Measurements from ENCODE around the gene VCP.

Gene VCP

DNA sequence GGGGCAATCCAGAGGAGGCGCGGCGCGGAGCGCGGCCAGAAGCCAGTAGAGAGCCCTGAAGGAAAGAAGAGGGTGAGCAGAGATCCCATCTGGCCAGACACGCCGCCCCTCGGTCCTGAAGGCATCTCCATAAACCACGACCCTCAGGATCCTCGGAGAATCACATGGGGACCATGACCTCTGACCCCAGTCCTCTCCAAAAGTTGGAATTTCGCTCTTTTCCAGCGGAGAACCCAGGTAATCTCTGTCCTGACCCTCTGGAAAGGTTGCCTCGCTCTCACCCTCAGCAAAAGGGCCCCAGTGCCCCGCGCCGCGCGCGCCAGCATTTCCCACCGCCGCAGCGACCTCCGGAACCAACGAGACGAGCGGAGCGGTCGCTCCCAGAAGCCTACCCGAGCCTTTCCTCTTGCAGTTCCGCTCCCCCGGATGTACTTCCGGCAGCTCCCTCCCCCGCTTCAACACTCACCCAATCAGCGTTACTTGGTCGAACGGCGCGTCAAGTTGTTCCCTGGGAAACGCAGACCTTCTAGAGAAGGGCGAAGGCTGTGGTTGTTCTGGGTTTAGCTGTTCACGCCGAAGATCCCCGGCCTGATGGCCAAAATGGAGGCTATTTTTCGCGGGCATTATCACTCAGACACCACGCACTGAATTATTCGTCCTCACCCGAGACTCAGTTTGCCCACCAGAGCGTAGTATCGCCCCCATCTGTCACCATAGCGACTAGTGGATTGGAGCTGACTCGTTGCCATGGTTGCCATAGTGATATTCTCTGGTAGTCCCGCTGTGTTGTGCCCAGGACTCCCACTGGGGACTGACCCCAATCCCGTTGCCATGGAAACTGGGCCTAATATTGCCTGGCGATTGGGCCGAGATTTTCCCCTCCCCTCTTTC, 30.6 kb upstream of the VCP start, which contains the start of gene STOML2:
Gene STOML2, minus strand, starts transcription at position 363 of the 891 bp plus-strand sequence. Its CDS starts 37 bp downstream, at position 326.
- Histone ChIP-seq H3K36me3 (ENCODE audit: insufficient read depth, low read length) (peaks cover 7% of the 10 kb centered on the region; the same call in 1 of the 2 replicates), H3K27ac (ENCODE audit: low read depth, low read length) (peak within 1 kb of the TSS; percentile 98), H3K27me3 (ENCODE audit: insufficient read depth, low read length) (no peaks in the 10 kb centered on the region), H3K4me1 (ENCODE audit: control insufficient read depth, insufficient read depth, low read length, unreplicated experiment) (peaks cover 14% of the 10 kb centered on the region), H3K4me3 (ENCODE audit: low read depth, low read length) (peak within 1 kb of the TSS; percentile 84), H3K79me2 (ENCODE audit: control insufficient read depth, insufficient read depth, low read length, unreplicated experiment) (peaks cover 17% of the 10 kb centered on the region), H2AFZ (ENCODE audit: low read length, unreplicated experiment) (peak within 1 kb of the TSS; percentile 54)

GRCh38 chr9:35102465-35102768, 30.0 kb upstream of the VCP start:
- Histone ChIP-seq H3K27ac (ENCODE audit: low read depth, low read length) (peak overlapping the region; percentile 98), H3K79me2 (ENCODE audit: control insufficient read depth, insufficient read depth, low read length, unreplicated experiment) (peaks cover 17% of the 10 kb centered on the region), H3K36me3 (ENCODE audit: insufficient read depth, low read length) (peaks cover 7% of the 10 kb centered on the region; the same call in 1 of the 2 replicates), H3K4me1 (ENCODE audit: control insufficient read depth, insufficient read depth, low read length, unreplicated experiment) (peaks cover 14% of the 10 kb centered on the region), H2AFZ (ENCODE audit: low read length, unreplicated experiment) (no peak overlapping the region), H3K4me3 (ENCODE audit: low read depth, low read length) (peak overlapping the region; percentile 84), H3K27me3 (ENCODE audit: insufficient read depth, low read length) (no peaks in the 10 kb centered on the region)

- Histone ChIP-seq H2AFZ (ENCODE audit: low read length, unreplicated experiment) (no peak overlapping the region), H3K27ac (ENCODE audit: low read depth, low read length) (no peak overlapping the region), H3K36me3 (ENCODE audit: insufficient read depth, low read length) (peaks cover 4% of the 10 kb centered on the region; the same call in 1 of the 2 replicates), H3K4me1 (ENCODE audit: control insufficient read depth, insufficient read depth, low read length, unreplicated experiment) (peaks cover 13% of the 10 kb centered on the region), H3K79me2 (ENCODE audit: control insufficient read depth, insufficient read depth, low read length, unreplicated experiment) (peaks cover 14% of the 10 kb centered on the region), H3K27me3 (ENCODE audit: insufficient read depth, low read length) (no peaks in the 10 kb centered on the region), H3K4me3 (ENCODE audit: low read depth, low read length) (no peak overlapping the region)
Observed at GRCh38 chr9:35097573-35097972, 25.1 kb upstream of the VCP start.

DNA sequence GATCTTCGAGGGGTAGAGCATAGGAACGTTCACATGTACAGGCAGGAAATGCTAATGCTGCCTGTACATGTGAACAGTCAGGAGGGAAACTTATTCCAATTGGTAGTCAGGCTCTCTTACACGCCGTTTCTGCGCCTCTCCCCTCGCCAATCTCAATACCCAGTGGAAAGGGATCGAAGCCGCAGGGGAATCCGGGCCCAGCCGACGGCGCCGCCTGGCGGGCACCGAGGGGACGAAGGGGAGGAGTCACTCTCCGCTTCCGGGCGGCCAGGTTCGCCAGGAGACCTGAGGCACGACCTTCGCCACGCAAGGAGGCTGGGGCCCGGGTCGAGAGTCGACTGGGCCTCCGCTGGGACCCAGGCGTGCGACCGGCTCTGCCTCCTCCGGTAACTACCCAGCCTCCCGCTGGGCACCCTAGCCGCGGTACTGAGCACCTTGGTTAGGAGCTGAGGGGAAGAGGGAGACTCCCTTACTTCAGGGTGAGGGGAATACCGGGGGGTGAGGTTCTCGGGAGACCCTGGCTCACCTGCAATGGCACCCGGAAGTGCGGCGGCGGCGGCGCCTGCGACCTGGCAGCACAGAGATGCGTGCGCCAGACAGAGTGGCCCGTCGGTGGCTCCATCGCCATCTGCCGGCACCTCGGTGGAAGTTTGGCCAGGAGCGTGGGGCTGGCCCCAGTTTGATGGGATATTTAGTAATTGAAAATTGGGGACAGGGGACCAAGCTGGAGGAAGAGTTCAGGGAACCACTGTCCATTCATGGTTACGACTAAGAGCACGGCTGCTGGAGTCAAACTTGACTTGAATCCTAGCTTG, 23.8 kb upstream of the VCP start, which contains the start of gene PIGO:
Gene PIGO, minus strand, starts transcription at position 557 of the 815 bp plus-strand sequence. CDS start 1,026 bp downstream, outside the sequence.
- H3K4me1 ChIP-seq (ENCODE audit: control insufficient read depth, insufficient read depth, low read length, unreplicated experiment), result peaks cover 5% of the 10 kb centered on the region
- H2AFZ ChIP-seq (ENCODE audit: low read length, unreplicated experiment), result peak within 1 kb of the TSS; percentile 82
- peaks cover under 1% of the 10 kb centered on the region for H3K79me2 ChIP-seq (ENCODE audit: control insufficient read depth, insufficient read depth, low read length, unreplicated experiment)
- peak within 1 kb of the TSS; percentile 83 for H3K4me3 ChIP-seq (ENCODE audit: low read depth, low read length)
- peak within 1 kb of the TSS; percentile 84 for H3K27ac ChIP-seq (ENCODE audit: low read depth, low read length)
- H3K27me3 ChIP-seq (ENCODE audit: insufficient read depth, low read length), result no peaks in the 10 kb centered on the region
- peaks cover 4% of the 10 kb centered on the region; the same call in 1 of the 2 replicates for H3K36me3 ChIP-seq (ENCODE audit: insufficient read depth, low read length)

DNA sequence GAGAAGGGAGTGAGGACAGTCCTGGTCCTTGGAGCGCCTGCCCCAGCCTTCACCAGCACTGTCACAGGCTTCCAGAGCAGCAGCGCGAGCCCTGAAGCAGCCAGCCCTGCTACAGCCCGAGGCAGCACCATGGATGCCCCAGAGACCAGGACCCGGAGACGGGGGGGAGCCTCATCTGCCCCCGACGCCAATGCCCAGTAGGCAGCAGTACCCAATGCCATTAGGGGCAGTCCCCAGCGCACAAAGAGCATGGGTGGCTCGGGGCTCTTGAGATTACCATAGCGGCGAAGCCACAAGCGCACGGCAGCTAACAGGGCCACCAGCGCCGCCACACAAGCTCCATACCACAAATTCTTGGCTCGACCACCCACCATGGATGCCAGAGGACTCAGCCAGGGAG, 19.1 kb upstream of the VCP start:
- H3K27ac ChIP-seq (ENCODE audit: low read depth, low read length), result no peak overlapping the region
- H3K27me3 ChIP-seq (ENCODE audit: insufficient read depth, low read length), result no peaks in the 10 kb centered on the region
- no peak overlapping the region for H3K4me3 ChIP-seq (ENCODE audit: low read depth, low read length)
- no peak overlapping the region for H2AFZ ChIP-seq (ENCODE audit: low read length, unreplicated experiment)
- H3K79me2 ChIP-seq (ENCODE audit: control insufficient read depth, insufficient read depth, low read length, unreplicated experiment), result no peaks in the 10 kb centered on the region
- peaks cover 5% of the 10 kb centered on the region for H3K4me1 ChIP-seq (ENCODE audit: control insufficient read depth, insufficient read depth, low read length, unreplicated experiment)
- peaks cover 15% of the 10 kb centered on the region for H3K36me3 ChIP-seq (ENCODE audit: insufficient read depth, low read length)

DNA sequence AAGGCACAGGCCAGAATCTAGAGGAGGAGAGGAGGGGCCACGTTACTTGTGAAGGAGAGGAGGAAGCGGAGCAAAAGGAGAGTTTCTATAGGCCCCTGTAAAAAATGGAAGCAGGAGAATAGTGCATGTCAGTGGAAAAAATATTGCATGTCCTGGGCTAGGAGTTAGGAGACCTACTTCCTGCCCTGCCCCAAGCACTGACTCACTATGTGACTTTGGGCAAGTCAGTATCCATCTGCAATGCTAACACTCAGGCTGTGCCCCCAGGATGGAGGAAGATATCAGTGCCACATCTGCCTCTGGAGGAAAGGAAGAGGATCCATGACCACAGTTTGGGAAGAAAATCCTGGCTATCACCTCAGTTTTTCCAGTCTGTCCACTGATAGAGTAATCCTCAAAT, 17.0 kb upstream of the VCP start:
- H3K4me3 ChIP-seq (ENCODE audit: low read depth, low read length), result no peak overlapping the region
- H3K27me3 ChIP-seq (ENCODE audit: insufficient read depth, low read length), result no peaks in the 10 kb centered on the region
- no peaks in the 10 kb centered on the region for H3K4me1 ChIP-seq (ENCODE audit: control insufficient read depth, insufficient read depth, low read length, unreplicated experiment)
- no peaks in the 10 kb centered on the region for H3K79me2 ChIP-seq (ENCODE audit: control insufficient read depth, insufficient read depth, low read length, unreplicated experiment)
- H2AFZ ChIP-seq (ENCODE audit: low read length, unreplicated experiment), result no peak overlapping the region
- peaks cover 15% of the 10 kb centered on the region for H3K36me3 ChIP-seq (ENCODE audit: insufficient read depth, low read length)
- no peak overlapping the region for H3K27ac ChIP-seq (ENCODE audit: low read depth, low read length)

DNA sequence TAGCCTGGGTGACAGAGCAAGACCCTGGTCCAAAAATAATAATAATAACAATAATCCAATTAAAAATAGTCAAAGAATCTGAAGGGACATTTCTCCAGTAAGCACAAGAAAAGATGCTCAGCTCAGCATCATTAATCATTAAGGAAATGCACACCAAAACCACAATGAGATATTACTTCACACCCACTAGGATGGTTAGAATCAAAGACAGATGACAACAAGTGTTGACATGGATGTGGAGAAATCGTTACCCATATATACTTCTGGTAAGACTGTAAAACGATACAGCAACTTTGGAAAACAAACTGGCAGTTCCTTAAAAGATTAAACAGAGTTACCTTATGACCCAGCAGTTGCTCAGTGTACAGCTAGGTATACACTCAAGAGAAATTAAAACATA, 12.7 kb upstream of the VCP start:
- H3K27ac ChIP-seq (ENCODE audit: low read depth, low read length), result no peak overlapping the region
- no peaks in the 10 kb centered on the region for H3K27me3 ChIP-seq (ENCODE audit: insufficient read depth, low read length)
- H3K4me3 ChIP-seq (ENCODE audit: low read depth, low read length), result no peak overlapping the region
- no peaks in the 10 kb centered on the region for H3K79me2 ChIP-seq (ENCODE audit: control insufficient read depth, insufficient read depth, low read length, unreplicated experiment)
- no peaks in the 10 kb centered on the region for H3K4me1 ChIP-seq (ENCODE audit: control insufficient read depth, insufficient read depth, low read length, unreplicated experiment)
- H2AFZ ChIP-seq (ENCODE audit: low read length, unreplicated experiment), result no peak overlapping the region
- 0 out of 2 replicates have a peak, but pooled peaks cover 3% of the 10 kb centered on the region for H3K36me3 ChIP-seq (ENCODE audit: insufficient read depth, low read length)

DNA sequence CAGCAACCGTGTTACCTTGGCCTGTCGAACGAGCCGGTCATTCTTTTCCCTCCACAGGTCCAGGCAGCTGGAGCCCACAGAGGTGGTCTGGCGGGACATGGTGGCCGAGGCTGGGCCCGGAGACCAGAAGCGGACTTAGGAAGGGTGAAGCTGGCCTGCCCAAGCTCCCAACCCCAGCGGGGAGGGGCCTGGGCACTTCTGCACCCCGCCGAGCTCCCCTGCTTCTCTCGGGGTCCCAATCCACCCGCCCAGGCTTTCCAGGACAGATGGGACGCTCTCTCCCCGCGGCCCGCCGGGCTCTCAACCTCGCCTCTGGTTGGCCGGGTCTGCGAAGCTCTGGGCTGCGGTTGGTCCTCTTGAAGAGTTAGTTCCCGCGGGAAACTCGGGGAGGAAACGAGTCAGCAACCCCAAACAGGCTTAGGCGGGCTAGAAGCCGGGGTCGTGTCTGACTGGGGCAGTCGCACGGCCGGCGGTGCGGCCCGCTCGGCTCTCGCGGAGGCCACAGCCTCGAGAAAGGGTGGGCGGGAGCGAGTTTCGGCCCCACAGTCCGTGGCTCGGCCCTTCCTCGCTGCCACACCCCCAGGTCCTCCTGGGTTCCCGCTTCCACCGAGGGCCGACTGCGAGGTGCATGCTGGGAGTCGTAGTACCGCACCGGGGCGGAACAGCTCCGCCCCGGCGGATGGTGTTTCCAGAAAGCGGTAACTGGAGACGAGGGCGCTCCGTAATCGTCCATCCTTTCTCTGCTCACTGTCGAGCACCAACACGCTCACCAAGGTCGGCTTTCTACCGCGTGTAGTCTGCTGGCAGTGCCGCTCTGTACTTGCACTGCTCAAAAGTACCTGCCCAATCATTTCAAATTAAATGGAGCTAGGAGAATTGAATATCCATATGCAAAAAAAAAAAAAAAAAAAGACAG, 7.3 kb upstream of the VCP start, which contains the start of gene FANCG:
Gene FANCG, minus strand, starts transcription at position 517 of the 916 bp plus-strand sequence. Its CDS starts 418 bp downstream, at position 99.
- Histone ChIP-seq H2AFZ (ENCODE audit: low read length, unreplicated experiment) (peak within 1 kb of the TSS; percentile 54), H3K4me3 (ENCODE audit: low read depth, low read length) (peak within 1 kb of the TSS; percentile 87), H3K4me1 (ENCODE audit: control insufficient read depth, insufficient read depth, low read length, unreplicated experiment) (peaks cover 10% of the 10 kb centered on the region), H3K79me2 (ENCODE audit: control insufficient read depth, insufficient read depth, low read length, unreplicated experiment) (peaks cover 26% of the 10 kb centered on the region), H3K27ac (ENCODE audit: low read depth, low read length) (peak within 1 kb of the TSS; percentile 76), H3K27me3 (ENCODE audit: insufficient read depth, low read length) (no peaks in the 10 kb centered on the region), H3K36me3 (ENCODE audit: insufficient read depth, low read length) (no peaks in the 10 kb centered on the region; the same call in 1 of the 2 replicates)

- Histone ChIP-seq H3K79me2 (ENCODE audit: control insufficient read depth, insufficient read depth, low read length, unreplicated experiment) (peaks cover 26% of the 10 kb centered on the region), H3K36me3 (ENCODE audit: insufficient read depth, low read length) (peaks cover 3% of the 10 kb centered on the region; the same call in 1 of the 2 replicates), H3K27ac (ENCODE audit: low read depth, low read length) (peak overlapping the region; percentile 76; the same call in 1 of the 2 replicates), H2AFZ (ENCODE audit: low read length, unreplicated experiment) (peak overlapping the region; percentile 54), H3K27me3 (ENCODE audit: insufficient read depth, low read length) (no peaks in the 10 kb centered on the region), H3K4me3 (ENCODE audit: low read depth, low read length) (peak overlapping the region; percentile 87), H3K4me1 (ENCODE audit: control insufficient read depth, insufficient read depth, low read length, unreplicated experiment) (peaks cover 10% of the 10 kb centered on the region)
Observed at GRCh38 chr9:35079041-35079425, 6.6 kb upstream of the VCP start.
